NCI-H1105 (cell line): ENCODE data around the gene SGTA.
"Not testable (repeated sequence)": the region's sequence is repeated elsewhere in the genome, so short reads cannot be mapped to it uniquely, and the experiment has no call there.

Source experiments
- DNase-seq: peaks from one replicate; lab custom pipeline; 2025; lab: John Stamatoyannopoulos, UW

The SGTA gene, protein sequence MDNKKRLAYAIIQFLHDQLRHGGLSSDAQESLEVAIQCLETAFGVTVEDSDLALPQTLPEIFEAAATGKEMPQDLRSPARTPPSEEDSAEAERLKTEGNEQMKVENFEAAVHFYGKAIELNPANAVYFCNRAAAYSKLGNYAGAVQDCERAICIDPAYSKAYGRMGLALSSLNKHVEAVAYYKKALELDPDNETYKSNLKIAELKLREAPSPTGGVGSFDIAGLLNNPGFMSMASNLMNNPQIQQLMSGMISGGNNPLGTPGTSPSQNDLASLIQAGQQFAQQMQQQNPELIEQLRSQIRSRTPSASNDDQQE

DNA sequence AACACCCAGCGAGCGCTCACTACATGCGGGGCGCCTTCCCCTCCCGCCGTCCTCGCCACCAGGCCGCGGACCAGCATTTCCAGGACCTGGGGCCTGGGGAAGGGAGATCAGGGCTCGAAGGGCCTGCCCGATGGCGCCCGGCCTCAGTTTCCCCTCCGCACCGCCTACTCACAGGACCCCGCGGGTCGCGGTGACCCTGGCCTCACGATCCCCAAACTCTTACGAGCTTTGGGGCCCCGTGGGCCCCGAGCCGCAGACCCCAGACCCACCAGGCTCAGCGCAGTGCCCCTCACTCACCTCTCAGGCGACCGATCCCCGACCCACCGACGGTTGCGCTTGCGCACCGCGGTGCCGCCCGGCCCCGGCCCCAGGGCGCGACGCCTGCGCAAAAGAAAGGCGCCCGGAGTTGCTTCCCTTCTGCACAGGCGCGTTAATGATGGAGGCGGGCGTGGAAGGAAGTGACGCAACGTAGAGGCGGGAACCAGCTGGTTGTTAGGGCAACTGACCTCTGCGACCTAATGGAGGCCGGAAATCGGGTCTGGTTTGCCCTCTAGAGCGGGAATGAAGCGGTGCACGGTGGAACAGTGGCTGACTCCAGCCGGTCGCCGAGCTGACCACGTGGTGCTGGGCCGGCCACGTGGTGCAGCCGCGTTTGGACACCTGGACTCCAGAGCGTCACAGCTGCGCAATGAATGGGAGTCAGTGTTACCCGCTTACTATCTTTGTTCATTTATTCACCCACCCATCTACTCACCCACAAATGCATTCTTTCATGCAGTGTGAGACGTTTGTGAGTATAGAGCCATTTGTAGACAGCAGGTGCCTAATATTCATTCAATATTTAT lies at the start of gene SGTA:
Gene SGTA, minus strand, starts transcription at position 338 of the 845 bp plus-strand sequence. CDS start 14,205 bp downstream, outside the sequence.
- peak; percentile 98 for DNase-seq

GRCh38 chr19:2827840-2828489 lies 44.9 kb upstream of the SGTA start:
- DNase-seq = no peak

GRCh38 chr19:2827022-2827421 lies 43.9 kb upstream of the SGTA start:
- no peak for DNase-seq

GRCh38 chr19:2824129-2824528 lies 41.1 kb upstream of the SGTA start:
- no peak for DNase-seq

DNA sequence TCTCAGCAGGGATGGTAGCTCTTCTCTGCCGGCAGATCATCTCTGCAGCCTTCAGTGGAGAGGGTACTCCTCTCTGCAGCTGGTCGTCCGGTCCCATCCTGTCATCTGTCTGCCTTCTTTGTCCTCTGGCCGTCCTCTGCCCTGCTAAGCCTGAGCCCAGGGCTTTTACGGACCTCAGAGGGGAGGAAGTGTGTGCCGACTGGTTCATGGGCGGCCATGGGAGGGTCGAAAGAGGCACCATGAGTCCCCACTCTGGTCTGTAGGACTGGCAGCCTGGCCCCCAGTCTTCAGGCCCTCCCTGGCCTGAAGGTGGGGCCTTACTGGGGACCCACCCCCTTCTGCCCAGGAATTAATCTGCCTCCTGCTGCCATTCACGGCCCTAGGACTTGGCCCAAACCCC lies 40.6 kb upstream of the SGTA start:
- no peak for DNase-seq

GRCh38 chr19:2822846-2823245 lies 39.8 kb upstream of the SGTA start:
- DNase-seq = no peak

GRCh38 chr19:2820112-2820702 lies 37.1 kb upstream of the SGTA start:
- peak; percentile 21 for DNase-seq

DNA sequence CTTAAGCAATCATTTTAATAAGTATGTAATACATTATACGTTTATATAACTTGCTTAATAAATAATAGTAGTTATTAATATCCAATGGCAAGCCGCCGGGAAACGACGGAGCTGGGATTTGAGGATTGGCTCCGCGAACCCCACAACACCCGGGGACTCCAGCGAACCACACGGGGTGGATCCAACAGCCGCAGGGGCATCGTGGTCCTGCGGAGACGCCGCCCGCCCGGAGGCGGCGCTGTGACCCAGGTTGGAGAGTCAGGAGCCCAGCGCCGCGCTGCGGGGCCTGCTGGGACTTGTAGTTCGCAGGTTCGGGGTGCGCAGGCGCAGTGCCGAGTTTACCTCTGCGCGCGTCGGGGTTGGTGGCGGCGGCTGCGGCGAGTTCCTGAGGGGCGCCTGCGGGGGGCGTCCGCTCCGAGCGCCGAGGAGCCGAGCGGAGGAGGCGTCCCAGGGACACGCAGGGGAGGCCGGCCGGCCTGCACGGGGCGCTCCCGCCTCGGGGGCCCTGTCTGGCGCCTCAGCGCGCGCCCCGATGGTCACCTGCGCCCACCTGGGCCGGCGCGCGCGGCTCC lies 36.6 kb upstream of the SGTA start, which contains the start of gene ZNF554:
Gene ZNF554, plus strand, starts transcription at position 329 of the 572 bp plus-strand sequence. Its CDS starts 204 bp downstream, at position 533.
- peak; percentile 96 for DNase-seq

DNA sequence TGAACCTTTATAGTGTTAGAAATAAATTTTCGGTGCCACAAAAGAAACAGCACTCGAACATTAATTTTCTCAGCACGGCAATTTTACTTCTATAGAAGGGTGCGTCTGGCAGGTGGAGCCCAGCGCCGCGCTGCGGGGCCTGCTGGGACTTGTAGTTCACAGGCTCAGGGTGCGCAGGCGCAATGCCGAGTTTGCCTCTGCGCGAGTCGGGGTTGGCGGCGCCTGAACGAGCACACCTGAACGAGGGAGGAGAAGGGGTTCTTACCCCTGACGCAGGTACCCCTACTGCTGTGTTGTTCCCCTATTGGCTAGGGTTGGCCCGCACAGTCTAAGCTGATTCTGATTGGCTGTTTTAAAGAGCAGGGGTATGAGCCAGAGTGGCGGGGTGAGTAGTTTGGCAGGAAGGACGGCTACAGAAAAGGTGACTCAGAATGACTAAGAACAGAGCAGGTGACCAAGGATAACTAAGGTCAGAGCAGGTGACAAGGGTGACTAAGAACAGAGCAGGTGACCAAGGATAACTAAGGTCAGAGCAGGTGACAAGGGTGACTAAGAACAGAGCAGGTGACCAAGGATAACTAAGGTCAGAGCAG lies 34.3 kb upstream of the SGTA start:
- not testable (repeated sequence) for DNase-seq

DNA sequence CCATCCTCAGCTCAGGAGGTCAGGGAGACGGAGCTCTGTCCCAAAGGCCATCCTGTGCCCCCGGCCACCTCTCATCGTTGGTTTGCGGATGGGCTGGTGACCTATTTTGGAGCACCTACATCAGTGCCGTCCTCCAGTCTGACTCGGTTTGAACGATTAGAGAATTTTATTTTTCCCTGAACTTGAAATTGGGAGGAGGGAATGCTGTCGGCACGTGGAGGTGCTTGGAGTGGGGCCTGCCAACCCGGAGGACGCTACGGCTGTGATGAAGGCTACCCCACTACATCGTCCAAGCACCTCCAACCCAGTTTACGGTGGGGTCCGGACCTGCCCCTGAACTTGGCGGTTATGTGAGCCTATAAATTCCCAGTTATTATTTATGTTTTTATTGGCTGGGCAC lies 33.6 kb upstream of the SGTA start:
- DNase-seq = no peak

DNA sequence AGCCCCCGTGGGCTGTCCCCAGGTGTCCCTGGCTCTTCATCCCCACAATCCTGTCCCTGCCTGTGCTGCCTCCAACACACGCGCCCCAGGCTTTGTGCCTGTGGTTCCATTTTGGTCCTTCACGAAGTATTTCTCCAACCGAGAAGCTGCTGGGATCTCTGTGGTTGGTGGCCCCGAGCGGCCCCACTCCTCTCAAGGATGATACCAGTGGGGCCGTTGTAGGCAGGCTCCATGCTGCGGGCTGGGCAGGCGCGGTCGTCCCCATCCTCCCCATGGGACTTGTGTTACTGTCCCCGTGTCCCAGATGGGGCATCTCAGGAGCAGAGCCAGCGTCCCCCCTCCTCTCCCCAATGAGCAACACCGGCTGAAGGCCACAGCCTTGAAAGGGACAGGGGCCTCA lies 32.9 kb upstream of the SGTA start:
- DNase-seq = no peak

DNA sequence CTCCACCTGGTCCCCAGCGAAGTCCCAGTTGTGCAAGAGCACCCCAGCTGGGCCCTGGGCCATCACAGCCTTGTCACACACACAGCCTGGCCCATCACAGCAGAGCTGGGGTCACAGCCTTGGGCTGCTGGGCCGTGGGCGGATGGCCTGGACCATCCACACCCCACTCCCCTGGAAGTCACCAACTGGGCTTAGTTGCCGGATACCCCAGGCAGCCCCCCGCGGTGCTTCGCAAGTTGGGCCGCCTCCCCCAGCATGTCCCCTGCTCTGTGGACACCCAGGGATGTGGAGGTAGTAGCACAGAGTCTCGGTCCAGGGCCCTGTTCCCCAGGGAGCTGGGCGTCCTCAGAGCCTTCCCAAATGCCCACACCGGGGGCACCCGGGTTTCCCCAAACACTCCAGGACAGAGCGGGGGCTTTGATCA lies 32.1 kb upstream of the SGTA start:
- no peak for DNase-seq

- DNase-seq = no peak
Observed at GRCh38 chr19:2814426-2814825, 31.4 kb upstream of the SGTA start.

GRCh38 chr19:2813235-2814160 lies 30.4 kb upstream of the SGTA start:
- no peak for DNase-seq

DNA sequence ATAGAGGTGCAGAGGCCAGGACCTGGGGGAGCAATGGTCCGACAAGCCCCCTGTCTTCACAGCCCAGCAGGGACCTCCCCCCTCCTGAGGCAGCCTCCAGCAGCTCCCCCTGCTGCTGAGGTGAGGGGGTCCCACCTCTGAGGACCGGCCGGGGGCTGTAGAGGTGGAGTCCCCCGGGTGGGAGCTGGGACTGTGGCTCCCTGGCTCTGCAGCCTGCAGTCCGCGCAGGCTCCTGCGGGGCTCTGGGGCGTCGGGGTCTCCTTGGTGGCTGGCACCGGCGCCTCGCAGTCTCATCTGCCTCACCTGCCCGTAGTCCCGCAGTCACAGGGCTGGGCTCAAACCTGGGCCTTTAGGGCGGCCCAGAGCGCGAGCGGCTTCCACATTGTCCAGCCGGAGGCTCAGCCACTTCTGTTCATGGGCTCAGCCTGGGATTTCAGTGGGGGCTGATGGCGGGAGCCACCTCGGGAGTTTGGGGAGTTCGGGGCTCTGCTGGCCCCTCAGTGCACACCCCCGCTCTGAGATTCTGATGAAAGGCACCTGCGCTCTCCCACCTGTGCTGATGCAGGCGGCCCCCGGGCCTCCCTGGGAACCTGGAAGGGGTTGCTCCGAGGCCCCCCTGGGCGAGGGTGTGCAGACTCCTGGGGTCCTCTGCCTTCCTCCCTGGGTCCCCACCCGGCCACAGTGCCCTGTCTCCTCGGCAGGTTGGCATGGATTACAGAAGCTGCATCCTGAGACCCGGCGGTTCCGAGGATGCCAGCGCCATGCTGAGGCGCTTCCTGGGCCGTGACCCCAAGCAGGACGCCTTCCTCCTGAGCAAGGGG lies 29.6 kb upstream of the SGTA start:
- DNase-seq = no peak

DNA sequence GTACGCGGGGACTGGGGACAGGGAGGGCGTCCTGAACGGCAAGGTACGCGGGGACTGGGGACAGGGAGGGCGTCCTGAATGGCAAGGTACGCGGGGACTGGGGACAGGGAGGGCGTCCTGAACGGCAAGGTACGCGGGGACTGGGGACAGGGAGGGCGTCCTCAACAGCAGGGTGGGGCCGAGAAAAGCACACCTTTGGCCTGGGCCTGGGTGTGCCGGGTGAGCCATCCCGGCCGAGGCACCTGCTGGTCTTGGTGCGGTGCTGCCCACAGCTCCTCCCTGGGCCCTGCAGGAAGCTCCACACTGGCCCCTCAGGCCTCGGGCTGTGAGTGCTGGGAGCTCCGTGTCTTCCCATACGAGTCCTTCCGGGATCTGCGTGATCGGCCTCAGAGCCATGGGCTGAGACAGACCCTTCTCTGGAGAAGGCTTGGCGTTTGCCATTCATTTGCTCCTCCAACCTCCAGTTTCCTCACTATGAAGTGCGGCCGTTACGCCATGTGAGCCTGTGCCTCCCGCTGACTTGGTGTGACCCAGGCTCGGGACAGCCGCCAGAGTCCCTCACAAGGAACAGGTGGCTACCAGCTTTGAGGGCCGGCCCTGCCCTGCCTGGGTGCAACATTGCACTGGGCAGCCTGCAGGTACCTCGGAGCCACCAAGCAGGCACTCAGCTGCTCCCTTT lies 28.8 kb upstream of the SGTA start:
- DNase-seq = no peak

GRCh38 chr19:2811221-2811722 lies 28.2 kb upstream of the SGTA start:
- no peak for DNase-seq
